WTC11 (cell line): ENCODE results near the gene TUBB2A. TPM values are rescaled to one million over a fixed set of nuclear protein-coding genes. Genes with fewer than 3 reads are reported as not detected.

ENCODE experiments used
- ATAC-seq: fragments of 200-7000 bp; cut with Tn5 transposase; 2 replicates; pipeline ENCODE4 v1.10.0; 2021; ENCODE audit warnings: mild to moderate bottlenecking, moderate library complexity
- CTCF ChIA-PET: fragments of 300-600 bp; sonication (Branson Sonifier 250); formaldehyde crosslinking; loops from one replicate; lab custom pipeline; 2021; ENCODE audit warnings: antibody characterized with exemption; lab: Charles Lee
- POLR2A ChIA-PET: fragments of 350-600 bp; sonication (Branson Sonifier 250); formaldehyde crosslinking; loops from one replicate; lab custom pipeline; 2021; ENCODE audit warnings: antibody characterized with exemption; lab: Charles Lee
- DNase-seq: peaks from one replicate; pipeline ENCODE4 v3.0.0; 2021; ENCODE audit warnings: low spot score
- H3K27ac Mint-ChIP-seq: 2 replicates; pipeline ENCODE4 v1.8.0; 2021; ENCODE audit warnings: mixed read lengths
- H3K27me3 Mint-ChIP-seq: 2 replicates; pipeline ENCODE4 v1.8.0; 2021; ENCODE audit warnings: low read depth, mild to moderate bottlenecking, moderate library complexity, mixed read lengths
- H3K36me3 Mint-ChIP-seq: 2 replicates; pipeline ENCODE4 v1.8.0; 2021; ENCODE audit warnings: mixed read lengths
- H3K4me1 Mint-ChIP-seq: 2 replicates; pipeline ENCODE4 v1.8.0; 2022; ENCODE audit warnings: mixed read lengths
- H3K4me3 Mint-ChIP-seq: 2 replicates; pipeline ENCODE4 v1.8.0; 2021; ENCODE audit warnings: mild to moderate bottlenecking, moderate library complexity, mixed read lengths
- H3K9me3 Mint-ChIP-seq: 2 replicates; pipeline ENCODE4 v1.8.0; 2021; ENCODE audit warnings: mixed read lengths
- AR ChIP-seq: fragments of 250-450 bp; sonication (Bioruptor Pico); IDR thresholded peaks from 2 replicates; pipeline ENCODE4 v1.9.0; 2021; ENCODE audit warnings: mild to moderate bottlenecking
- ATF2 ChIP-seq: sonication (generic); formaldehyde crosslinking; IDR thresholded peaks from 2 replicates; pipeline ENCODE4 v1.8.1; 2022; ENCODE audit warnings: low read depth, missing genetic modification reagents, borderline replicate concordance
- CREB1 ChIP-seq: sonication (generic); formaldehyde crosslinking; IDR thresholded peaks from 2 replicates; pipeline ENCODE4 v1.8.0; 2023; ENCODE audit warnings: mild to moderate bottlenecking, missing genetic modification reagents
- CTCF ChIP-seq: fragments of 200-600 bp; IDR thresholded peaks from 2 replicates; pipeline ENCODE4 v1.8.0; 2022; ENCODE audit warnings: antibody characterized with exemption
- ESRRA ChIP-seq: sonication (generic); formaldehyde crosslinking; IDR thresholded peaks from 2 replicates; pipeline ENCODE4 v1.8.1; 2022; ENCODE audit warnings: mild to moderate bottlenecking, missing genetic modification reagents, borderline replicate concordance
- ETV6 ChIP-seq: sonication (generic); formaldehyde crosslinking; IDR thresholded peaks from 2 replicates; pipeline ENCODE4 v1.8.1; 2022; ENCODE audit warnings: mild to moderate bottlenecking, missing genetic modification reagents
- FOXP1 ChIP-seq: sonication (generic); formaldehyde crosslinking; IDR thresholded peaks from 2 replicates; pipeline ENCODE4 v1.8.0; 2022; ENCODE audit warnings: missing genetic modification reagents, mild to moderate bottlenecking, moderate library complexity, borderline replicate concordance
- GABPB1 ChIP-seq: sonication (generic); formaldehyde crosslinking; IDR thresholded peaks from 2 replicates; pipeline ENCODE4 v1.8.1; 2023; ENCODE audit warnings: mild to moderate bottlenecking, missing genetic modification reagents
- HMGA2 ChIP-seq: fragments of 250-450 bp; sonication (Bioruptor Pico); IDR thresholded peaks from 2 replicates; pipeline ENCODE4 v1.4.0; 2021; ENCODE audit warnings: mild to moderate bottlenecking, moderate library complexity
- JAZF1 ChIP-seq: fragments of 250-450 bp; sonication (Bioruptor Pico); IDR thresholded peaks from 2 replicates; pipeline ENCODE4 v1.9.0; 2021; ENCODE audit warnings: moderate library complexity, mild to moderate bottlenecking, inconsistent platforms
- MLX ChIP-seq: sonication (generic); formaldehyde crosslinking; IDR thresholded peaks from 2 replicates; pipeline ENCODE4 v1.8.1; 2023; ENCODE audit warnings: mild to moderate bottlenecking, missing genetic modification reagents, moderate library complexity
- MYBL2 ChIP-seq: sonication (generic); formaldehyde crosslinking; IDR thresholded peaks from 2 replicates; pipeline ENCODE4 v1.8.1; 2023; ENCODE audit warnings: mild to moderate bottlenecking, moderate library complexity, missing genetic modification reagents
- NFE2L1 ChIP-seq: sonication (generic); formaldehyde crosslinking; IDR thresholded peaks from 2 replicates; pipeline ENCODE4 v1.8.1; 2023; ENCODE audit warnings: missing genetic modification reagents
- NFYB ChIP-seq: sonication (generic); formaldehyde crosslinking; conservative IDR thresholded peaks from 2 replicates; pipeline ENCODE4 v1.8.0; 2022; ENCODE audit warnings: low read depth, missing genetic modification reagents
- NR2C2 ChIP-seq: sonication (generic); formaldehyde crosslinking; IDR thresholded peaks from 2 replicates; pipeline ENCODE4 v1.8.0; 2022; ENCODE audit warnings: mild to moderate bottlenecking, missing genetic modification reagents
- PRRX2 ChIP-seq: fragments of 250-450 bp; sonication (Bioruptor Pico); IDR thresholded peaks from 2 replicates; pipeline ENCODE4 v1.8.0; 2021; ENCODE audit warnings: mild to moderate bottlenecking
- RELA ChIP-seq: sonication (generic); formaldehyde crosslinking; IDR thresholded peaks from 2 replicates; pipeline ENCODE4 v1.8.1; 2022; ENCODE audit warnings: missing genetic modification reagents, mild to moderate bottlenecking, borderline replicate concordance
- SMAD4 ChIP-seq: sonication (generic); formaldehyde crosslinking; IDR thresholded peaks from 2 replicates; pipeline ENCODE4 v1.8.0; 2022; ENCODE audit warnings: mild to moderate bottlenecking, missing genetic modification reagents
- TEAD1 ChIP-seq: sonication (generic); formaldehyde crosslinking; IDR thresholded peaks from 2 replicates; pipeline ENCODE4 v1.8.0; 2022; ENCODE audit warnings: mild to moderate bottlenecking, missing genetic modification reagents
- TEAD4 ChIP-seq: sonication (generic); formaldehyde crosslinking; IDR thresholded peaks from 2 replicates; pipeline ENCODE4 v1.8.0; 2022; ENCODE audit warnings: mild to moderate bottlenecking, missing genetic modification reagents
- ZMAT4 ChIP-seq: fragments of 250-450 bp; sonication (Bioruptor Pico); IDR thresholded peaks from 2 replicates; pipeline ENCODE4 v1.9.0; 2021; ENCODE audit warnings: mild to moderate bottlenecking
- ZNF219 ChIP-seq: sonication (generic); formaldehyde crosslinking; IDR thresholded peaks from 2 replicates; pipeline ENCODE4 v1.8.0; 2023; ENCODE audit warnings: missing genetic modification reagents, mild to moderate bottlenecking, borderline replicate concordance
- ZNF232 ChIP-seq: sonication (generic); formaldehyde crosslinking; IDR thresholded peaks from 2 replicates; pipeline ENCODE4 v1.8.0; 2022; ENCODE audit warnings: mild to moderate bottlenecking, missing genetic modification reagents
- ZNF281 ChIP-seq: sonication (generic); formaldehyde crosslinking; IDR thresholded peaks from 2 replicates; pipeline ENCODE4 v1.8.0; 2023; ENCODE audit warnings: mild to moderate bottlenecking, missing genetic modification reagents
- ZNF425 ChIP-seq: fragments of 250-450 bp; sonication (Bioruptor Pico); conservative IDR thresholded peaks from 2 replicates; pipeline ENCODE4 v1.9.0; 2021; ENCODE audit warnings: mild to moderate bottlenecking
- total RNA-seq: library from RNA; stranded (reverse); gene quantifications from 3 replicates; pipeline ENCODE4 v1.2.3, GENCODE V29; 2021

The TUBB2A gene
- total RNA-seq, 1 experiment from 2014 or later, result 357 TPM

- H3K9me3 Mint-ChIP-seq, result no peaks in the 10 kb centered on the region
- CTCF ChIA-PET, result no interaction called here
- DNase-seq (no peak), ATAC-seq (no peak)
- H3K27ac Mint-ChIP-seq, result no peak overlapping the region
- no peak overlapping the region for H3K4me3 Mint-ChIP-seq
- peaks cover 20% of the 10 kb centered on the region for H3K36me3 Mint-ChIP-seq
- peaks cover 17% of the 10 kb centered on the region for H3K4me1 Mint-ChIP-seq
- no peaks in the 10 kb centered on the region for H3K27me3 Mint-ChIP-seq
- no peak for TF ChIP-seq NFYB (CRISPR knock-in tag)
- TF ChIP-seq ZNF232 (CRISPR knock-in tag), result no peak
- TF ChIP-seq SMAD4 (CRISPR knock-in tag), result no peak
- no peak for TF ChIP-seq GABPB1 (CRISPR knock-in tag)
- no peak for TF ChIP-seq ZNF219
- TF ChIP-seq ATF2 (CRISPR knock-in tag), result no peak
- TF ChIP-seq JAZF1 (CRISPR knock-in tag), result no peak
- TF ChIP-seq ESRRA, result no peak
- TF ChIP-seq PRRX2 (CRISPR knock-in tag), result no peak
- no peak for TF ChIP-seq ZMAT4 (CRISPR knock-in tag)
- TF ChIP-seq ETV6, result no peak
- TF ChIP-seq AR (CRISPR knock-in tag), result no peak
- no peak for TF ChIP-seq ZNF281 (CRISPR knock-in tag)
- TF ChIP-seq MLX (CRISPR knock-in tag), result no peak
- TF ChIP-seq FOXP1 (CRISPR knock-in tag), result no peak
- TF ChIP-seq NR2C2, result no peak
- TF ChIP-seq RELA (CRISPR knock-in tag), result no peak
- no peak for TF ChIP-seq NFE2L1
- POLR2A ChIA-PET, result no interaction called here
Measured at GRCh38 chr6:3114377-3114776, 43.0 kb downstream of the TUBB2A start.

- Mint-ChIP-seq H3K27ac (no peak overlapping the region; the same call in 1 of the 2 replicates), H3K27me3 (no peaks in the 10 kb centered on the region), H3K36me3 (peaks cover 42% of the 10 kb centered on the region), H3K9me3 (no peaks in the 10 kb centered on the region), H3K4me3 (no peak overlapping the region), H3K4me1 (no peaks in the 10 kb centered on the region)
- no peak for ATAC-seq
- TF ChIP-seq TEAD4 (CRISPR knock-in tag), result no peak
- no peak for TF ChIP-seq ETV6
- no peak for TF ChIP-seq HMGA2 (CRISPR knock-in tag)
- no peak for TF ChIP-seq CREB1
- no peak for TF ChIP-seq ZNF425
- no peak for TF ChIP-seq CTCF
- no peak for TF ChIP-seq TEAD1 (CRISPR knock-in tag)
- TF ChIP-seq MYBL2 (CRISPR knock-in tag), result no peak
- DNase-seq, result no peak
- ChIA-PET CTCF (interaction anchor here (1.0 kb wide), 1 partner anchor 54 kb away, joined by 3 read pairs; no protein-coding TSS in a partner anchor), POLR2A (no interaction called here)
Measured at GRCh38 chr6:3109761-3110160, 47.6 kb downstream of the TUBB2A start.
